ENCODE data around the gene WLS.

The WLS gene

DNA sequence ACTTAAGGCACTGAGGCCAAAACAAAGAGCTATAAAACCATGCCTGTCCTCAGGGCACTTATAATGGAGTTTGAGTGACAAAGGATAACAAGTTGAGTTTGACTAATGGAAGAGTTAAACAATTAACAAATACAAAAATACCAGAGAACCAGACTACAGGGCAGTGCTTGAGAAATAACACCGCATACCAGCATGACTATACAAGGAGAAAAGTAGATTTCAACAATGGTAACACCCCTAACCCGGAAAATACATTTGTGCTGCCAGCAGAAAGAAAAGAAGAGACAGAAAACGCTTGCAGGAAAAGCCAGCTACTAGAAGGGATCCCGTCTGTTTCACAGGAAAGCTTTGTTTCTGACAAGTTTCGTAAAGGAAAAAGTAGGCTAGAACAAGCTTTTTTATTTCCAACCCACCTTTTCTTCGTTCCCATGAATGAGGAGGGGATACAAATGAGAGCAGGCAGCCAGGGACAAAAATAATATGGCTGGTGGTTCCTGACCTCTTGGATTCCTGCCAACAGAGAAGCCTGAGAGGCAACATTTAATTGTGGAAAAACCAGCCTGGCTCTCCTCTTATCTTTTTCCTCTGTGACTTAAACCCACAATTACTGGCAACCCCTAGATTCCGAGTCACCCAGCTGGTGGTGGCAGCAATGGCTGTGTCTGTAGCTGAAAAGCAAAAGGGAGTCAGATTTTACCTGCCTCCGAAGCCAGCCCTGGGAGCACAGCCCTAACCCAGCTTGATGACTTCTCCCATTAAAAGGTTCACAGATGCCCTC, 56.5 kb downstream of the WLS start:
- Histone ChIP-seq H3K27ac (ENCODE audit: low read length) (no peak overlapping the region), H3K4me3 (ENCODE audit: low read length) (no peak overlapping the region), H3F3A (ENCODE audit: insufficient read depth, low read length) (peaks cover 38% of the 10 kb centered on the region), H3K9me3 (replicated peaks; ENCODE audit: insufficient read depth, low read length) (no peaks in the 10 kb centered on the region), H3K9ac (ENCODE audit: low read length) (no peak overlapping the region), H4K20me1 (ENCODE audit: insufficient read depth, low read length) (no peaks in the 10 kb centered on the region), H3K9me2 (replicated peaks; ENCODE audit: insufficient read depth, low read length) (no peaks in the 10 kb centered on the region), H3K4me1 (ENCODE audit: low read length) (peaks cover 64% of the 10 kb centered on the region), H3K27me3 (replicated peaks; ENCODE audit: insufficient read depth, low read length) (no peaks in the 10 kb centered on the region), H3K4me2 (ENCODE audit: low read depth, low read length) (no peak overlapping the region), H3K79me2 (ENCODE audit: low read length) (no peaks in the 10 kb centered on the region), H3K36me3 (replicated peaks; ENCODE audit: insufficient read depth, low read length) (no peaks in the 10 kb centered on the region), H2AFZ (ENCODE audit: low read length) (no peak overlapping the region)
- no peak for DNase-seq
- TF ChIP-seq, protein P1, sequence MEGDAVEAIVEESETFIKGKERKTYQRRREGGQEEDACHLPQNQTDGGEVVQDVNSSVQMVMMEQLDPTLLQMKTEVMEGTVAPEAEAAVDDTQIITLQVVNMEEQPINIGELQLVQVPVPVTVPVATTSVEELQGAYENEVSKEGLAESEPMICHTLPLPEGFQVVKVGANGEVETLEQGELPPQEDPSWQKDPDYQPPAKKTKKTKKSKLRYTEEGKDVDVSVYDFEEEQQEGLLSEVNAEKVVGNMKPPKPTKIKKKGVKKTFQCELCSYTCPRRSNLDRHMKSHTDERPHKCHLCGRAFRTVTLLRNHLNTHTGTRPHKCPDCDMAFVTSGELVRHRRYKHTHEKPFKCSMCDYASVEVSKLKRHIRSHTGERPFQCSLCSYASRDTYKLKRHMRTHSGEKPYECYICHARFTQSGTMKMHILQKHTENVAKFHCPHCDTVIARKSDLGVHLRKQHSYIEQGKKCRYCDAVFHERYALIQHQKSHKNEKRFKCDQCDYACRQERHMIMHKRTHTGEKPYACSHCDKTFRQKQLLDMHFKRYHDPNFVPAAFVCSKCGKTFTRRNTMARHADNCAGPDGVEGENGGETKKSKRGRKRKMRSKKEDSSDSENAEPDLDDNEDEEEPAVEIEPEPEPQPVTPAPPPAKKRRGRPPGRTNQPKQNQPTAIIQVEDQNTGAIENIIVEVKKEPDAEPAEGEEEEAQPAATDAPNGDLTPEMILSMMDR (IDR thresholded peaks at IDR 0.05; ENCODE audit: low read length): no peak
- TF ChIP-seq EZH2 (optimal IDR thresholded peaks at IDR 0.05; ENCODE audit: low read depth, low read length): no peak
- TF ChIP-seq EZH2phosphoT487 (IDR thresholded peaks at IDR 0.05; ENCODE audit: low read length): no peak

DNA sequence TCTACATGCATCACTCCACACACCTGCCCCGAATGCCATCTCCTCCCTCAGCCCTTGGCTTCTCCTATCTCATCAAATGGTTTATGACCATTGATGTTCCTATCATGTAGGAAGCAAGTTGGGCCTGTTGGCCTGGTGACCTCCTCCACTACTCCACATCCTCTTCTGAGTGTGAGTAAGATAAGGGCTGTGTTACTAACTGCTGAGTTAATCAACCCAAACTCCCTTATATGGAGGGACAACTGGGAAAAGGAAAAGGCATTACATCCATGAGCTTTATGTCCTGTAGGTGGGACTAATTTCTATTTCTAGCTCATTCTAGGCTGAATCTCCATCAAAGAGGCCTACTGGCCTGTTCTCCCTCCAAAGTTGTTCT, 57.6 kb downstream of the WLS start:
- DNase-seq: no peak

DNA sequence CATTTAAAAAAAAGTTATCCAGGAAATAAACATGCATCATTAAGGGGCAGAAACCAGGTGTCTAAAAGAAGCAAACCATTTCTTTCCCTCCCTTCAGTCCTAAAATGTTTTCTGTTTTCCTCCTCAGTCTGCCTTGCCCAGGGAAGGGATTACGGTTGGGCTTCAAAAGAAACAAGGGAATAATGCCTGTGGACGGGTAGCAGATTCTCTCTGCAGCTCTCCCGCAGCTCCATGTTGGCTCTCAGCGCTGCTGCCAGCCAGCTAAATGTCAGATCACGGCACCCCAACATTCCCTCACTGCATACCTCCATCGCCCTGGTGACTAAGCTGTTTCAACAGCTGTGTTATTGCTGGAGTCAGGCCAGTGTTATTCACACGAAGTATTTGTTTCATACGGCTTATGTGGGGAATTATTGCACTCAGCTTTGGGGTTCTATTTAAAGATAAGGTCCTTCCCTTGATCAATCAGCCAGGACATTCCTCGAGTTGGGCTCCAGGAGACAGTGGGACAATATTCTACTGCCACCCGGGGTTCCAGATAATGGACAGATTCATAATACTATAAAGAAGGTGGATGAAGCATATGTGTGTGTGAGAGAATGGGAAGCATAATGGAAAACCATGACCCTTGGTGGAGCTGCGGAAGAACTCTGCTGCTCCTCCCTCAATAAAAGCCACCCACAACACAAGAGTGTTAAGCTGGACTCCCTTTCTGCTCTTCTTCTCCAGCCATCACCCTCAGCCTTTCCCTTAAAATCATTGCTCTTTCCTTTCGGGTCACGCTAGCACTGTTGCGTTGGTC, 58.2 kb downstream of the WLS start:
- H3K79me2 ChIP-seq (ENCODE audit: low read length): no peaks in the 10 kb centered on the region
- H3K9me3 ChIP-seq (replicated peaks; ENCODE audit: insufficient read depth, low read length): no peaks in the 10 kb centered on the region
- H4K20me1 ChIP-seq (ENCODE audit: insufficient read depth, low read length): no peaks in the 10 kb centered on the region
- H2AFZ ChIP-seq (ENCODE audit: low read length): no peak overlapping the region
- no peak for DNase-seq
- peaks cover 48% of the 10 kb centered on the region for H3K4me1 ChIP-seq (ENCODE audit: low read length)
- no peaks in the 10 kb centered on the region for H3K36me3 ChIP-seq (replicated peaks; ENCODE audit: insufficient read depth, low read length)
- peaks cover 21% of the 10 kb centered on the region for H3F3A ChIP-seq (ENCODE audit: insufficient read depth, low read length)
- peak overlapping the region; percentile 40; the same call in 1 of the 2 replicates for H3K27ac ChIP-seq (ENCODE audit: low read length)
- peak overlapping the region; percentile 51; the same call in 1 of the 2 replicates for H3K4me2 ChIP-seq (ENCODE audit: low read depth, low read length)
- no peaks in the 10 kb centered on the region for H3K9me2 ChIP-seq (replicated peaks; ENCODE audit: insufficient read depth, low read length)
- H3K9ac ChIP-seq (ENCODE audit: low read length): no peak overlapping the region
- H3K27me3 ChIP-seq (replicated peaks; ENCODE audit: insufficient read depth, low read length): no peaks in the 10 kb centered on the region
- TF ChIP-seq EZH2phosphoT487 (IDR thresholded peaks at IDR 0.05; ENCODE audit: low read length) (no peak), EZH2 (optimal IDR thresholded peaks at IDR 0.05; ENCODE audit: low read depth, low read length) (no peak)
- TF ChIP-seq, protein P1 (IDR thresholded peaks at IDR 0.05; ENCODE audit: low read length): no peak
- H3K4me3 ChIP-seq (ENCODE audit: low read length): no peak overlapping the region

More for the DNA sequence above, 57.6 kb downstream of the WLS start:
- Histone ChIP-seq H3K79me2 (ENCODE audit: low read length) (no peaks in the 10 kb centered on the region), H3K4me2 (ENCODE audit: low read depth, low read length) (no peak overlapping the region), H3K36me3 (replicated peaks; ENCODE audit: insufficient read depth, low read length) (no peaks in the 10 kb centered on the region), H3K4me3 (ENCODE audit: low read length) (no peak overlapping the region), H3K27me3 (replicated peaks; ENCODE audit: insufficient read depth, low read length) (no peaks in the 10 kb centered on the region), H2AFZ (ENCODE audit: low read length) (no peak overlapping the region), H3K9me3 (replicated peaks; ENCODE audit: insufficient read depth, low read length) (no peaks in the 10 kb centered on the region), H3K27ac (ENCODE audit: low read length) (no peak overlapping the region), H4K20me1 (ENCODE audit: insufficient read depth, low read length) (no peaks in the 10 kb centered on the region), H3F3A (ENCODE audit: insufficient read depth, low read length) (peaks cover 27% of the 10 kb centered on the region), H3K9ac (ENCODE audit: low read length) (no peak overlapping the region), H3K9me2 (replicated peaks; ENCODE audit: insufficient read depth, low read length) (no peaks in the 10 kb centered on the region), H3K4me1 (ENCODE audit: low read length) (peaks cover 53% of the 10 kb centered on the region)
- TF ChIP-seq EZH2phosphoT487 (IDR thresholded peaks at IDR 0.05; ENCODE audit: low read length) (no peak), EZH2 (optimal IDR thresholded peaks at IDR 0.05; ENCODE audit: low read depth, low read length) (no peak)
- TF ChIP-seq, protein P1 (IDR thresholded peaks at IDR 0.05; ENCODE audit: low read length): no peak
